DMS153 treated with DMSO at 0.1 percent for 48 hours (cell line): ENCODE results near the gene HID1.
A peak's percentile ranks its signal among the peaks of the same experiment; 100 is the strongest.
"Not testable (repeated sequence)": the region's sequence is repeated elsewhere in the genome, so short reads cannot be mapped to it uniquely, and the experiment has no call there.

Experiments
- DNase-seq: peaks from one replicate; lab custom pipeline; 2025; ENCODE audit not compliant: unreplicated experiment; lab: John Stamatoyannopoulos, UW

HID1 gene

DNA sequence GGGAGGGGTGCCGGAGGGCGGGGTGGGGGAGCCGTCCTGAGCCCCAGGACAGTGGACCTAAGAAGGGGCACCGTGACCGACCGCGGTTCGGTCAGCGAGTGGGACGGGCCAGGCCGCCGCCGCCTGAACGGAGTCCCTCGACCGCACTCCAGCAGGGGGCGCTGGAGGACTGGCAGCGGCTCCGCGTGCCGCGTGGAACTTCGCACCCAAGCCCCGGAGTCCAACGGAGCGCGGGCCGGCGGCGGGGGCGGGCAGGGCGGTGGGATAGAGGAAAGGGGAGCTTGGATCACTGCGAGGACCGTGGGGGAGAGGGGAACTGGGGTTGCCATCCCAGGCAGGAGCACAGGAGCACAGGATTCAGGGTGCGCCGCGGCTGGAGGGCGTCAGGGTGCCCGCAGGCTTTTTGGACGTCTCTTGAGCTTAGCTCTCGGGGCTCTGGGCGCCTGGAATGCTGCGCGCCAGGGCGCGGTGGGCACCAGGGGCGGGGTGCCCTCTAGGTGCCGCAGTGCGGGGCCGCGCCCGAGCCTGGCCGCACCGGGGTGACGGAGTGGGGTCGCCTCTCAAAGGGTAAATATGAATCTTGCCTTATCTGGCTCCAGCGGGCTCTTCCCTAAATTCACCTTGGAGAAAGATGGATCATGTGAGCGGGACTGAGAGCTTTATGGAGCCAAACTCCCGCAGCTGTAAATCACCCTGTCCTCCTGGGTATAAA, 48.9 kb downstream of the HID1 start:
- peak; percentile 16 for DNase-seq

DNA sequence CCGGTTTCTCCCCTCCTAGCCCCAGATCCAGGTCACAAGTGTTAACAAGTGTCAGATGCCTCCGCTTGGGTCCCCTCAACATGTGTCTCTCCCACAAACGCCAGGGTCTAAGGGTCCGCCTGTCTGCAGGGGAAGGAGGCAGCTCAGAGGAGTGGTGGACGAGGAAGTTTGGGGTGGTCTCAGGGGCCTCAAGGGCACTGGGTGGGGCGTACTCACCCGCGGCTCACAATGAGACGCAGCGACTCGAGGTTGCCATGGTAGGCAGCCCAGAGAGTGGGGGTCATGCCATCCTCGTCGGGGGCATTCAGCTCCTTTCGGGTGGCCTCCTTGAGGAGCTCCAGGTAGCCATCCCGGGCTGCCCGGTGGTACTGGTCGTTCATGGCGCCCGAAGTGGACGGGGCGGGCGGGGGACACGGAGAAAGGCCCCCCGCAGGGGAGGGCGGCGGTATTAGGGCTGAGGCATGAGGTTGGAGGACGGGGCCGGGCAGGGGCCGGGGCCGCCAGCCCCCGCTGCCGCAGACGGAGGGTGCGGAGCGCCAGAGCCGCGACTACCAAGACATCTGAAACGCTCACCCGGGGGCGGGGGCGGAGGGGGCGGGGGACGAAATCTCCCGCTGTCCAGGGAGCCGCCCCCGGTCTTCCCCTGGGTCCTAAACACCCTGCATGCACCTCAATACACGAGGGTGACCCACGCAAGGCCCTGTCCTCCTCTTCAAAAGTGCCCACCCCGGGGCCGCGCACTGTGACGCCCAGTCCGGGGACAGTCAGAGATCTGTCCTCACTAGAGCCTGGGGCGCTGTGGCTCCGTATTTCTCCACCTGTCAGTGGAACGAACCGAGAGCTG, 49.6 kb downstream of the HID1 start, which contains the start of gene USH1G:
Gene USH1G (minus strand): TSS at position 562 of the 844 bp plus-strand sequence. CDS start 182 bp downstream, at position 380.
- DNase-seq: no peak

DNA sequence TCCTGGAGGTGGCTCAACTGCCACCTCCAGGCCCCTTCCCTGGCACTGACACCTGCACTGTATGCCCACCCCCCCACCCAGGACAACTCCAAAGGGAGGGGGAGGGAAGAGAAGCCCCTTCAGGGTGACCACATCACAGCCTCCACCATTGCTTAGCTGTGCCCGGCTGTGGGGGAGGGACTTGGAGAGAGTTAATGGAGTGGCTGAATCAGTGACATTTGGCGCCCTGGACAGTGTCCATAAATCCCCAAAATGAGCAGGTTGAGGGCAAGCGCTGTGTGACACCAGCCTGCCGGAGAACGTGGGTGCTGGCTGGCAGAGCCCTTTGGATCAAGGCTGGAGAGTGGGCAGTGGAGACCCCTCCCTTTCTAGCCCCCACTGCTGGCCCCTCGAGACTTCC, 50.4 kb downstream of the HID1 start:
- DNase-seq: no peak

DNA sequence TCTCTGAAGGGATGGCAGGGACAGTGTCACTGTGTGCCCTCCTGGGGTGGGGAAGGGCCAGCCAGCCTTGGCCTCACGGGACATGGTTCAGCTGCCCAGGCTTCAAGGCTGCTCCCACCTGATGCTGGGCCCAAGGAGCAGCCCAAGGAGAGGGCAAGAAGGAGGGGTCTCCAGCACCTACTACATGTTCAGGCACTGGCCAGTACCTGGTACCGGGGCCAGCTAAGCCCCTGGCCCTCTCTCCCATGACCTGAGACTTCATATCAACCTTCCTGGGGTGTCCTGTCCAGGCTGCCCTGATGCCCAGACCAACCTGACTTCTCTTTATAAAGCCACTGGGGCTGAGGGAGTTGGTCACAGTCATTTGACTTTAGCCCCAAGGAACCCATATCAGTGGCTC, 50.8 kb downstream of the HID1 start:
- no peak for DNase-seq

DNA sequence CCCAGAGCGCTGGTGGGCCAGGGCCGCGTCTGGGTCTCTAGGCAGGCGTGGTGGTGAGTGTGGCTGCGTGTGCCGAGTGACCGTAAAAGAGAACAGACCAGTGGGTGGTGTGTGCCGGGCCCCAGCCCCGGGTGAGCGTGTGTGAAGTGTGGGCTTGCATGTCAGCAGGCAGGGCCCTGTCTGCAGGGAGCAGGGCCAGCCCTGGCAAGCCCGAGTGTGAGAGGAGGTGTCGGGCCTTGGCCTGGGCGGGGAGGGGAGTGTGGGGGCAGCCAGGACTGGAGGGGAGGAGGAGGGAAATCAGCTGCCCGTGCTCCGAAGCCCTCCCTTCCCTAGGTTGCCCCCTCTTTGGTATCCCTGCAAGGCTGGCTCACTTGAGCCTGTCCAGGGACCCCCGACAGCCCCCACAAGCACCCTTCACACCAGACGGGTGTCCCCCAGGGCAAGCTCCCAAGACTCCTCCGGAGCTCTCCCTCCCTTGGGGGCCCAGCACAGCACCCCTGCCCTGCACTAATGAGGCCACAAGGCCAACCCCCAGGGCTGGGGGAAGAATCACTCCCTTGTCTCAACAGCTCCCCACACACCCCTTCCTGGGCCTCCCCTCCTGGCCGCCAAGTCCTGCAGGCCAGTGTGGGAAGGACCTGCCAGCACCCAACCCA, 51.4 kb downstream of the HID1 start:
- no peak for DNase-seq

DNA sequence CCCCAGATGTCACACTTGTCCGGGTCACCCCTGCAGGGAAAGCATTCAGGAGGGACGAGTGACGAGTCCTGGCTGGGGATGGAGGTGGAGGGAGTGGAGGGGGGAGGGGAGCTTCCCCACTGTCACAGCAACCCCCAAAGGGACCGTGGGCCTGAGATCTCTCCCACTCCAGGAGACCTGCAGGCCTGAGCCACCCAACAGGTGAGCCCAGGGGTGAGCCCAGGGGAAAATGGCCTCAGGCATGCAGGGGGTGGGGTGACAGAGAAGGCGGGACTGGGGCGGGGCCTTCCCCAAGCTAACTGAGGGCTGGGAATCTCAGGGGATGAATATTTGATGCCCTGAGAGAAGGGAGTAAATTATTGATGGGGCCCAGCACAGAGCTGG, 51.9 kb downstream of the HID1 start:
- no peak for DNase-seq

DNA sequence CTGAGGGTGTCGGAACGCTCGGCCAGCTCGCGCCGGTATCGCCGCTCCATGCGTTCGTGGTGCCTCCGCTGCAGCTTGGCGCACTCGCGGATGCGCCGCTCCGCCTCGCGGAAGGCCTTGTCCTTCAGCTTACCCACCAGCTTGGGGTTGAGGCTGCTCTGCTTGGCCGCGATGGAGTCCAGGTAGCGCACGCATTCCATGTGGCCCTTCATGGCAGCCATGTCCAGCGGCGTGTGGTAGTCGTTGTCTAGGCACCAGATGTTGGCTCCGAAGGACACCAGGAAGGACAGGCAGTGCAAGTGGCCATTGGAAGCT, 52.3 kb downstream of the HID1 start:
- DNase-seq: no peak

DNA sequence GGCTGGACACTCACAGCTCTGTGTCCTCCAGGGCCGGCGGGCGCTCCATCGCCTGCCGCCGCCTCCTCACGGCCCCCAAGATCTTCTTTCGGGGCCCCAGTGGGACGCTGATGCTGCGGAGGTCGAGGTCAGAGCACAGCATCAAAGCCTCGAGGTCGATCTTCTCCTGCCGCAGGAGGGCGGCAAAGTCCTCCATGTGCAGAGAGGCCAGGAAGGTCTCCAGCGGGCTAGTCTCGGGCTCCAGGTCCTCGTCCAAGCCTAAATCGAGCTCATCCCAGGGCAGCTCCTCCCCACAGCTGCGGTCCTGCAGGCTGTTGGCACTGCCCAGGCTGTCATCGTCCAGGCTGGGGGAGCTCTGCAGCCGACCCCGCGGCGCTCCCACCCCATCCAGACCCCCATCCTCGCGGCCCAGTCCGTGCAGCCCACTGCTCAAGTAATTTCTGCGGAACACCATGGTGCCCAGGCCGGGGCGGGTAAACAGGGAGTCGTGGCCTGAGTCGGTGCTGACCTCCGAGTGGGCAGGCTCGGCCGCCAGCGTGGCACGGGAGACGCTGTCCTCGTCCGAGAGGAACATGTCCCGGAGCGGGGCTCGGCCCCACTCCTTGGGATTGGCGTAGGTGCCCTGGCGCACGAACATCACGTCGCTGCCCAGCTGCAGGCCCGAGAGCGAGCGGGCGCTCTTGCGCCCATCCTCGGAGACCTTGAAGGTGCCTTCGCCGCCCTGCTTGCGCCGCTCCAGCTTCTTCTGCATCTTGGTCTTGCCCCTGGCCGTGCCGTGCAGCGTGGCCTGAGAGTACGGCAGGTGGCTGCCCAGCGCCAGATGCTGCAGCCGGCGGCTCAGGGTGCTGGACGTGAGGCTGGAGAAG, 52.9 kb downstream of the HID1 start:
- no peak for DNase-seq

DNA sequence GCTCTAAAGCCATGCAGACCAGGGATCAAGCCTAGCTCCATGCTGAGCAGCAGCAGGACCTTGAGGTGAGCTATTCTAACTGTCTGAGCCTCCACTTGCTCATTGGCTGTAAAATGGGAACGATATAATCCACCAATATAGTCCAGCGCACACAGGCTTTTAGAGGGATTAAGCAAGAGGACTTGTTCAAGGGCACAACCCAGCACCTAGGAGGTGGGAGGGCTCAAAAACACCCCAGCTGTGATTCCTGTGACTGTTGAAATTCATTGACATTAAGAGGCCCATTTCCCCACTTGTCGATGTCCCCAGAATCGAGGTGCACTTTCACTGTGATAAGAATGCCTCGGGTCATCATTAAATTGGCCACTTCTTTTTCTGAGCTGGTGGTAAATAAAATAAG, 53.7 kb downstream of the HID1 start:
- no peak for DNase-seq

DNA sequence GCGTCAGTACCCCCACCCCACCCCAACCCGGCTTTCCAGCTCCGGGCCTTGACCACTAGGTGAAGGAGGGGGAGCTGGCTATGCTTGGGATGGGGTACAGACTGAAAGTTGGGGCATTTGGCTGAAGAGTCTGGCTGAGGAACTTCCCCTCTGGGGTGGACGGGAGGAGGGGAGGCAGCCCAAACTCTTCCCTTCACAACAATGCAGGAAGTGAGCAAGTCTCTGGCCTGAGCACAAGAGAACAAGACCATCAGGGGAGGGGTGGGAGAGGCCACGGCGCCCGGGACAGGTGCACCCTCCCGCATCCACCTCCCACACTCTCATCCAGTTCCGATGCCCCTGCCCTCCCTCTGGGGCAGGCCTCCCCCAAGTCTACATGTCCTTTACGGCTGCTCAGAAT, 55.1 kb downstream of the HID1 start:
- no peak for DNase-seq

DNA sequence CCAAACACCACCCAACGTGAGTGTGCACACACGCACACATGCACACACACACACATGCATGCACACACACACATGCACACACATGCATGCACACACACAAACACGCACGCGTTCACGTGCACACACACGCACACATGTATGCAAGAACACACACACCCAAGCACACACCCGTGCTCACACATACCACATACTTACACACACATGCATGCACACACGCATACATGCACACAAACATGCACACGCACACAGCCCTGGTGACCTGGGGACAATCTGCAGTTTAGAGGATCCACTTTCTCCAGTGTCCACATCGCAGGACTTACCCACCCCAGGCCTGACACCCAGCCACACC, 55.7 kb downstream of the HID1 start:
- no peak for DNase-seq

DNA sequence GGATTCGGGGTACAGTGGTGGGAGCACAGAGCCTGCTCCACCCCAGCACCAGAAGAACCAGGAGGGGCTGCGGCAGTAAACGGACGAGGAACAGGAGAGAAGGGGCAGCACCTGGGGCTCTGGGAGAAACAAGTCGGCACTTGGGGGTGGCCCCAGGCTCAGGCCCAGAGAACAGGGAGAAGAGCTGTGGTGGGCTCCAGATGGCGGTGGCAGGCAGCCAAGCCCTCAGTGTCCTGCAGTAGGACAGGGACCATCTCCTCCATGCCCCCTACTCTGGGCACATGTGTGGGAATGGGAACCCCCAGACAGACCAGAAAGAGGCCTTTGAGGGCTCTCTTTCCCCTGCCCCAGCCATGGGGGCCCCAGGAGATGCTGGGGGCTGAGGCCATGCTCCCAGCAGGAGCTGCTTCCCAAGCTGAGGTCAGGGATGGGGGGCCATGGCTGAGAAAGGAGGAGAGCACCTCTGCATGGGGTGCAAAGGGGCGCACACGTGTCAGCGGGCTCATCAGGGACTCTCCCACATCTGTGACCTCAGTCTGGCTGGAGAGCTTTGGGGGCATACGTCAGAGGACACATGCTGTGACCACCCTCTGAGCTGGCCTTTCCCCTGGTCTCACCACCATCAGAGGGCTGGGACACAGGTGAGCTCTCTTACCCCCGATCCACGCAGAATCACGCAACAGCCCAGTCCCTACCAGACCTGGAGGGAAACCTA, 56.3 kb downstream of the HID1 start:
- DNase-seq: no peak

DNA sequence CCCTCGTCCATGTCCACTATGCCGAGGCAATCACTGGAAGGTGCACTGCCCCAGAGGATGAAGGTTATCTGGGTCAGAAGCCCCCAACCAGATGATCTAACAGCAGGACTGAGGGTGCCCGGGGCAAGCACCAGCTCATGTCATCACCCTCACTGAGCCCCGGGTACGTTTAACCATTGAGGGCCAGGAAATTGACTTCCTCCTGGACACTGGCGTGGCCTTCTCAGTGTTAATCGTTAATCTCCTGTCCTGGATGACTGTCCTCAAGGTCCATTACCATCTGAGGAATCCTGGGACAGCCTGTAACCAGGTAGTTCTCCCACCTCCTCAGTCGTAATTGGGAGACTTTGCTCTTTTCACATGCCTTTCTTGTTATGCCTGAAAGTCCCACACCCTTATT, 61.1 kb downstream of the HID1 start:
- not testable (repeated sequence) for DNase-seq

DNA sequence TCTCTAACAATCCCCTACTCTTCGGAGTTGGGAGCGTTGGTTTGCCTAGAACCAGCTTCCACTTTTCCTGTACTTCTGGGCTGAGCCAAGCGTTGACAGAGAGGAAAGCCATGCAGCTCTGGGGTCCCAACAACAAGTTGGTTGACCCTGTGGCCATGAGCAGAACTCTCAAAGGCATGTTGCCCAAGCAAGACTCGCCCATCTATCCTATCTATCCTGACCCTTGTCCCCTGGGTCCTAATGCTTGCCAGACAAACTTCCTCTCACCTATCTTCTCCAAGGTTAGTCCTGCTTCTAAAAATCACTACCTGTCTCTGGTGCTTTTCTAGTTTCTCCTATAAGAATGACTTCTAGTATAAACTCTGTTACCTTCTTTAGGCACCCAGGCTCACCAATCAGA, 63.5 kb downstream of the HID1 start:
- not testable (repeated sequence) for DNase-seq

DNA sequence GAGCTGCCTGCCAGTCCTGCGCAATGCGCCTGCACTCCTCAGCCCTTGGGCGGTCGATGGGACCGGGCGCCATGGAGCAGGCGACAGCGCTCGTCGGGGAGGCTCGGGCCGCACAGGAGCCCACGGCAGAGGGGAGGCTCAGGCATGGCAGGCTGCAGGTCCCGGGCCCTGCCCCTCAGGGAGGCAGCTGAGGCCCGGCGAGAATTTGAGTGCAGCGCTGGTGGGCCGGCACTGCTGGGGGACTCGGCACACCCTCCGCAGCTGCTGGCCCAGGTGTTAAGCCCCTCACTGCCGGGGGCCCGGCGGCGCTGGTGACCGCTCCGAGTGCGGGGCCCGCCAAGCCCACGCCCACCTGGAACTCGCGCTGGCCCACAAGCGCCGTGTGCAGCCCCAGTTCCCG, 65.5 kb downstream of the HID1 start:
- no peak for DNase-seq

DNA sequence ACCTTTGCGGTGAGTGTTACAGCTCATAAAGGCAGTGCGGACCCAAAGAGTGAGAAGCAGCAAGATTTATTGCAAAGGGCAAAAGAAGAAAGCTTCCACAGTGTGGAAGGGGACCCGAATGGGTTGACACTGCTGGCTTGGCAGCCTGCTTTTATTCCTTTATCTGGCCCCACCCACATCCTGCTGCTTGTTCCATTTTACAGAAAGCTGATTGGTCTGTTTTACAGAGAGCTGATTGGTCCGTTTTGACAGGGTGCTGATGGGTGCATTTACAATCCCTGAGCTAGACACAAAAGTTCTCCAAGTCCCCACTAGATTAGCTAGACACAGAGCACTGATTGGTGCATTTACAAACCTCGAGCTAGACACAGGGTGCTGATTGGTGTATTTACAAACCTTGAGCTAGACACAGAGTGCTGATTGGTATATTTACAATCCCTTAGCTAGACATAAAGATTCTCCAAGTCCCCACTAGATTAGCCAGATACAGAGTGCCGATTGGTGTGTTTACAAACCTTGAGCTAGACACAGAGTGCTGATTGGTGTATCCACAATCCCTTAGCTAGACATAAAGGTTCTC, 66.3 kb downstream of the HID1 start:
- DNase-seq: not testable (repeated sequence)

DNA sequence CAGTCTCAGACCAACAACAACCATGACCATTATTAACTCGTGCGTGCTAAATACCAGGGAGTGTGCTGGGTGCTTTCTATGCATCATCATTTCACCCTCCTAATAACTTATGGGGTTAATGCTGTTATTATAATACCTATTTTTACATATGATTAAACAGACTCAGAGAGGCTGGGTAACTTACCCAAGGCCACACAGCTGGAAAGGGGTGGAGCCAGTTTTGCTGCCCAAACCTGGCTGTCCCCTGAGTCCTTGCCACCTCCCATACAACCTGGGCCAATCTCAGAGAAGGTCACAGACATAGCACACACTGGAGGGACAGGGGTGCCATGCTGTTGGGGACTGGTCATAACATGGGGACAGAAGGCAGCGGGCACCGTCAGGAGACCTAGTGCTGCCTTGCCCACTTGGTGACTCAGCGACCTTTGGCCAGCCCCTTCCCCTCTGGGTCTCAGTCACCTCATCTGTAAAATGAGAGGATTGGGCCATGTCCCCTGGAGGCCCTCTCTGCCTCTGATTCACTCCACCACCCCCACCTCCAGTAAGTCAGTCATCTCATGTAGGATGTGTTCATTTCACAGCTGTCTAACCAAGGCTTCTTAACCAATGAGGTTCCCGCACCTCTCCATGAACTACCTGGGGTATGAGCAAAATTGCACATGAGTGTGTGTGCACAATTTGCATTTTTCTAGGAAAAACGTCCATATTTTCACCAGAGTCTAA, 67.7 kb downstream of the HID1 start:
- no peak for DNase-seq

DNA sequence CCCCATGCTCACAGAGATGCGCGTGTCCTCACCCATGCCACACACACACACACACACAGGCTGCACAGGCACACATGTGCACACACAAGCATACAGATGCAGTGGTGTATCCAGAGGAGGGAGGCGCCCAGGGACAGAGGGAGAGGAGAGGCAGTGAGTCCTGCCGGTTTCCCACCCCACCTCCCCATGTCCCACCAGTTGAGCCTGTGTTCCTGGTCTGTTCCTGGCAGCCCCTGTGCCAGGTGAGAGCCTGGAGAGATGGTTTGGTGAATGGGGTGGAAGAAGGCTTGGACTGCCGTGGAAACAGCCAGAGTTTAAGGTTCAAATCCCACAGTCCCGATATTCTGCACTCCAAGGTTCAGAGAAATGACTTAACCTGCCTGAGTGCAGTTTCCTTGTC, 68.9 kb downstream of the HID1 start:
- no peak for DNase-seq

DNA sequence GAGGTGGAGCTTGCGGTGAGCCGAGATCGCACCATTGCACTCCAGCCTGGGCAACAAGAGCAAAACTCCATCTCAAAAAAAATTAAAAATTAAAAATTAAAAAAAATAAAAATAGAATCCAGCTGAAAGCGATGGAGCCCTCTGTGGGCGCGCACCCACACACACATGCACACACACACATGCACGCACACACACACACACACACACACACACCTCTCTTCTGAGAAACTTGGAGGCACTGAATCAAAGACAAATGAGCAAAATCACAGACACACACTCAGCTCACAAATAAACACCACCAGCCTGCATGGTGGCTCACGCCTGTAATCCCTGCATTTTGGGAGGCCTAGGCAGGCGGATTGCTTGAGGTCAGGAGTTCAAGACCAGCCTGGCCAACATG, 69.5 kb downstream of the HID1 start:
- no peak for DNase-seq
